C4-2B (cell line): ENCODE data around the gene PRSS16.

Source experiments
- ZFX ChIP-seq: fragments of 450-650 bp; IDR thresholded peaks from 2 replicates; pipeline ENCODE4 v1.6.1; 2017
- TF ChIP-seq, protein P1 (sequence below): fragments of 450-650 bp; conservative IDR thresholded peaks from 2 replicates; pipeline ENCODE4 v1.5.1; 2017; ENCODE audit warnings: mild to moderate bottlenecking

DNA sequence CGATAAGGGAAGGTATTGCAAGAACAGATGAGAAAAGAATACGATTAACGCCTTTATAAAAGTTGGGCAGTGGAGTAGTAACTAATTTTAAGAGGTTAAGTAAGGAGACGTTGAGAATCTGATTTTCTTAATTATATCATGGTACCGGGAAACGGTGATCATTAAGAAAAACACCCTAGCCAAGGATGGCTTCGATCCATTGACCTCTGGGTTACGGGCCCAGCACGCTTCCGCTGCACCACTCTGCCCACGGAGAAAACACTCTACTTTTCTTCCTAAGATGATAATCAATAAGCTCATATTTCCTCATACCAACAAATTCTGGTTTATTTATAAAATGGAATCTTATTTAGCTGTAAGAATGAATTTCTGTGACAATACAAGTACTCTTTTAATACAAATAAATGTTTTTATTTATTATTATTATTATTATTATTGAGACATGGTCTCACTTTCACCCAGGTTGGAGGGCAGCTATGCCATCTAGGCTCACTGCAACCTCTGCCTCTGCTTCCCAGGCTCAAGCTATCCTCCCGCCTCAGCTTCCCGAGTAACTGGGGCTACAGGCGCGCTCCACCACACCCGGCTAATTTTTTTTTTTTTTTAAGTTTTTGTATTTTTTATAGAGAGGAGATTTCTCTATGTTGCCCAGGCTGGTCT, 56.2 kb downstream of the PRSS16 start:
- TF ChIP-seq, protein P1, sequence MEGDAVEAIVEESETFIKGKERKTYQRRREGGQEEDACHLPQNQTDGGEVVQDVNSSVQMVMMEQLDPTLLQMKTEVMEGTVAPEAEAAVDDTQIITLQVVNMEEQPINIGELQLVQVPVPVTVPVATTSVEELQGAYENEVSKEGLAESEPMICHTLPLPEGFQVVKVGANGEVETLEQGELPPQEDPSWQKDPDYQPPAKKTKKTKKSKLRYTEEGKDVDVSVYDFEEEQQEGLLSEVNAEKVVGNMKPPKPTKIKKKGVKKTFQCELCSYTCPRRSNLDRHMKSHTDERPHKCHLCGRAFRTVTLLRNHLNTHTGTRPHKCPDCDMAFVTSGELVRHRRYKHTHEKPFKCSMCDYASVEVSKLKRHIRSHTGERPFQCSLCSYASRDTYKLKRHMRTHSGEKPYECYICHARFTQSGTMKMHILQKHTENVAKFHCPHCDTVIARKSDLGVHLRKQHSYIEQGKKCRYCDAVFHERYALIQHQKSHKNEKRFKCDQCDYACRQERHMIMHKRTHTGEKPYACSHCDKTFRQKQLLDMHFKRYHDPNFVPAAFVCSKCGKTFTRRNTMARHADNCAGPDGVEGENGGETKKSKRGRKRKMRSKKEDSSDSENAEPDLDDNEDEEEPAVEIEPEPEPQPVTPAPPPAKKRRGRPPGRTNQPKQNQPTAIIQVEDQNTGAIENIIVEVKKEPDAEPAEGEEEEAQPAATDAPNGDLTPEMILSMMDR = no peak
- TF ChIP-seq ZFX = no peak
